ENCODE data around the gene LRP6. TPM values are rescaled to one million over a fixed set of nuclear protein-coding genes. Genes with fewer than 3 reads are reported as not detected.
A peak's percentile ranks its signal among the peaks of the same experiment; 100 is the strongest.

LRP6 gene
- total RNA-seq, 2 experiments from 2014 or later = 5.2 to 8.1 TPM

DNA sequence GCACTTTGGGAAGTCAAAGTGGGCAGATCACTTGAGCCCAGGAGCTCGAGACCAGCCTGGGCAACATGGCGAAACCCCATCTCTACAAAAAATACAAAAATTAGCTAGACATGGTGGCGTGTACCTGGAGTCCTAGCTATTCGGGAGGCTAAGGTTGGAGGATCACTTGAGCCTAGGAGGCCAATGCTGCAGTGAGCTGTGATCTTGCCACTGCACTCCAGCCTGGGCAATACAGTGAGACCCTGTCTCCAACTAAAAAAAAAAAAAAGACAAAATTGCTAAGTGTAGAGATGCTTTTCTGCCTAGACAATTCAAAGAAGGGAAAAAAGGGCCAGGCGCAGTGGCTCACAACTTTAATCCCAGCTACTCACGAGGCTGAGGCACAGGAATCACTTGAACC lies 3.4 kb upstream of the LRP6 start:
- H3K9me2 ChIP-seq (ENCODE audit: insufficient read depth, low read length) = no peaks in the 10 kb centered on the region
- no peaks in the 10 kb centered on the region for H3K9me3 ChIP-seq (ENCODE audit: low read length)
- peaks cover 7% of the 10 kb centered on the region; the same call in 1 of the 2 replicates for H3K79me2 ChIP-seq (ENCODE audit: insufficient read depth, low read depth, low read length)
- CTCF ChIA-PET (ENCODE audit: unreplicated experiment) = no interaction called here
- H3K27ac ChIP-seq (ENCODE audit: low read depth, low read length, poor library complexity, severe bottlenecking) = no peak overlapping the region
- no peak for DNase-seq (ENCODE audit: low spot score)
- intact Hi-C loops (cut with micrococcal nuclease; ENCODE audit: unreplicated experiment) = no loop called here
- POLR2A ChIA-PET = interaction anchor here (0.6 to 1.0 kb wide), 2 partner anchors 14 to 941 kb away, joined by 3 read pairs; no protein-coding TSS in a partner anchor
- H2AFZ ChIP-seq (ENCODE audit: low read length) = no peak overlapping the region
- H3K4me1 ChIP-seq (ENCODE audit: insufficient read depth, low read length, poor library complexity, severe bottlenecking) = peaks cover 6% of the 10 kb centered on the region
- no TSS peak for BruUV-seq (replicated peaks)
- TF ChIP-seq, protein P1, sequence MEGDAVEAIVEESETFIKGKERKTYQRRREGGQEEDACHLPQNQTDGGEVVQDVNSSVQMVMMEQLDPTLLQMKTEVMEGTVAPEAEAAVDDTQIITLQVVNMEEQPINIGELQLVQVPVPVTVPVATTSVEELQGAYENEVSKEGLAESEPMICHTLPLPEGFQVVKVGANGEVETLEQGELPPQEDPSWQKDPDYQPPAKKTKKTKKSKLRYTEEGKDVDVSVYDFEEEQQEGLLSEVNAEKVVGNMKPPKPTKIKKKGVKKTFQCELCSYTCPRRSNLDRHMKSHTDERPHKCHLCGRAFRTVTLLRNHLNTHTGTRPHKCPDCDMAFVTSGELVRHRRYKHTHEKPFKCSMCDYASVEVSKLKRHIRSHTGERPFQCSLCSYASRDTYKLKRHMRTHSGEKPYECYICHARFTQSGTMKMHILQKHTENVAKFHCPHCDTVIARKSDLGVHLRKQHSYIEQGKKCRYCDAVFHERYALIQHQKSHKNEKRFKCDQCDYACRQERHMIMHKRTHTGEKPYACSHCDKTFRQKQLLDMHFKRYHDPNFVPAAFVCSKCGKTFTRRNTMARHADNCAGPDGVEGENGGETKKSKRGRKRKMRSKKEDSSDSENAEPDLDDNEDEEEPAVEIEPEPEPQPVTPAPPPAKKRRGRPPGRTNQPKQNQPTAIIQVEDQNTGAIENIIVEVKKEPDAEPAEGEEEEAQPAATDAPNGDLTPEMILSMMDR (conservative IDR thresholded peaks at IDR 0.05; ENCODE audit: low read length) = no peak
- TF ChIP-seq EZH2phosphoT487 (IDR thresholded peaks at IDR 0.05; ENCODE audit: borderline replicate concordance, low read depth, low read length) = no peak
- no peak overlapping the region for H3K4me3 ChIP-seq (ENCODE audit: low read depth, low read length, poor library complexity, severe bottlenecking)
- no peak overlapping the region for H3K4me2 ChIP-seq (ENCODE audit: low read length)
- no peaks in the 10 kb centered on the region for H4K20me1 ChIP-seq (ENCODE audit: insufficient read depth, low read length)
- no peaks in the 10 kb centered on the region for H3K36me3 ChIP-seq (ENCODE audit: insufficient read depth, low read length)

- no peak for DNase-seq (ENCODE audit: low spot score)
- Histone ChIP-seq H3K27ac (ENCODE audit: low read depth, low read length, poor library complexity, severe bottlenecking) (no peak overlapping the region), H3K4me1 (ENCODE audit: insufficient read depth, low read length, poor library complexity, severe bottlenecking) (peaks cover 6% of the 10 kb centered on the region), H3K4me2 (ENCODE audit: low read length) (peak overlapping the region; percentile 77), H3K36me3 (ENCODE audit: insufficient read depth, low read length) (no peaks in the 10 kb centered on the region), H3K79me2 (ENCODE audit: insufficient read depth, low read depth, low read length) (peaks cover 11% of the 10 kb centered on the region; the same call in 1 of the 2 replicates), H2AFZ (ENCODE audit: low read length) (peak overlapping the region; percentile 83), H3K9me3 (ENCODE audit: low read length) (no peaks in the 10 kb centered on the region), H4K20me1 (ENCODE audit: insufficient read depth, low read length) (no peaks in the 10 kb centered on the region), H3K4me3 (ENCODE audit: low read depth, low read length, poor library complexity, severe bottlenecking) (peak overlapping the region; percentile 76), H3K9me2 (ENCODE audit: insufficient read depth, low read length) (no peaks in the 10 kb centered on the region)
- no TSS peak for BruUV-seq (replicated peaks)
- ChIA-PET CTCF (ENCODE audit: unreplicated experiment) (no interaction called here), POLR2A (interaction anchor here (0.6 to 0.8 kb wide), 2 partner anchors 40 to 93 kb away, joined by 3 to 4 read pairs; no protein-coding TSS in a partner anchor)
- no peak for TF ChIP-seq EZH2phosphoT487 (IDR thresholded peaks at IDR 0.05; ENCODE audit: borderline replicate concordance, low read depth, low read length)
- TF ChIP-seq, protein P1 (conservative IDR thresholded peaks at IDR 0.05; ENCODE audit: low read length) = no peak
- intact Hi-C loops (cut with micrococcal nuclease; ENCODE audit: unreplicated experiment) = no loop called here
Observed at GRCh38 chr12:12267742-12268200, 927 bp upstream of the LRP6 start.

- H4K20me1 ChIP-seq (ENCODE audit: insufficient read depth, low read length) = no peaks in the 10 kb centered on the region
- H3K79me2 ChIP-seq (ENCODE audit: insufficient read depth, low read depth, low read length) = peaks cover 11% of the 10 kb centered on the region; the same call in 1 of the 2 replicates
- BruUV-seq (replicated peaks) = no TSS peak
- H3K9me2 ChIP-seq (ENCODE audit: insufficient read depth, low read length) = no peaks in the 10 kb centered on the region
- H3K36me3 ChIP-seq (ENCODE audit: insufficient read depth, low read length) = no peaks in the 10 kb centered on the region
- H3K4me3 ChIP-seq (ENCODE audit: low read depth, low read length, poor library complexity, severe bottlenecking) = peak overlapping the region; percentile 76
- peak overlapping the region; percentile 77 for H3K4me2 ChIP-seq (ENCODE audit: low read length)
- H3K9me3 ChIP-seq (ENCODE audit: low read length) = no peaks in the 10 kb centered on the region
- intact Hi-C loops (cut with micrococcal nuclease; ENCODE audit: unreplicated experiment) = no loop called here
- POLR2A ChIA-PET = interaction anchor here (0.6 kb wide), 2 partner anchors 11 to 146 kb away, joined by 5 to 8 read pairs; no protein-coding TSS in a partner anchor
- no peak overlapping the region for H3K27ac ChIP-seq (ENCODE audit: low read depth, low read length, poor library complexity, severe bottlenecking)
- no peak for DNase-seq (ENCODE audit: low spot score)
- H2AFZ ChIP-seq (ENCODE audit: low read length) = peak overlapping the region; percentile 10; the same call in 1 of the 2 replicates
- H3K4me1 ChIP-seq (ENCODE audit: insufficient read depth, low read length, poor library complexity, severe bottlenecking) = peaks cover 6% of the 10 kb centered on the region
- CTCF ChIA-PET (ENCODE audit: unreplicated experiment) = no interaction called here
- TF ChIP-seq, protein P1 (conservative IDR thresholded peaks at IDR 0.05; ENCODE audit: low read length) = no peak
- no peak for TF ChIP-seq EZH2phosphoT487 (IDR thresholded peaks at IDR 0.05; ENCODE audit: borderline replicate concordance, low read depth, low read length)
Observed at GRCh38 chr12:12266389-12266872, 413 bp downstream of the LRP6 start.
